Body of pancreas (tissue), 4 donors: ENCODE results near the gene MRM3. TPM values are rescaled to one million over a fixed set of nuclear protein-coding genes. Genes with fewer than 3 reads are reported as not detected.

Experiments used
- ATAC-seq: fragments of 150-250 bp; one replicate; pipeline ENCODE4 v1.9.1; 2016
- DNase-seq, 4 donors: peaks; one replicate each; pipeline ENCODE4 v3.0.0-alpha.2; 2019
- H3K27ac ChIP-seq, 4 donors: fragments of 200-600 bp; sonication (generic); 1 replicate in 3 of 4; 2 replicates in 1 of 4; pipeline versions ENCODE4 v1.5.1 to v1.6.1; 2016 to 2019; ENCODE audit warnings: mild to moderate bottlenecking in 1 of 4, mixed read lengths in 1 of 4, moderate library complexity in 1 of 4
- H3K27me3 ChIP-seq, 2 donors: fragments of 200-600 bp; sonication (generic); one replicate each; pipeline ENCODE4 v1.6.0; 2016; ENCODE audit warnings: mild to moderate bottlenecking in 1 of 2
- H3K36me3 ChIP-seq, 2 donors: fragments of 200-600 bp; sonication (generic); replicated peaks in 1 of 2; 2 replicates each; pipeline ENCODE4 v1.5.1; 2016; ENCODE audit warnings: low read depth in 2 of 2; ENCODE audit not compliant: insufficient read depth in 1 of 2
- H3K4me1 ChIP-seq: fragments of 200-600 bp; sonication (generic); one replicate; pipeline ENCODE4 v1.6.0; 2016
- H3K4me3 ChIP-seq, 2 donors: fragments of 200-600 bp; sonication (generic); 1 replicate in 1 of 2; 2 replicates in 1 of 2; pipeline ENCODE4 v1.5.1; 2016 to 2019
- H3K9me3 ChIP-seq, 3 donors: fragments of 200-600 bp; sonication (generic); 1 replicate in 2 of 3; 2 replicates in 1 of 3; pipeline ENCODE4 v1.5.1; 2016
- CTCF ChIP-seq, 7 experiments: fragments of 450-650 bp in 4 of 7; fragments of 200-600 bp in 3 of 7; sonication (generic) in 3 of 7; IDR thresholded peaks; one replicate each; pipeline ENCODE4 v1.5.1; 2016 to 2019; ENCODE audit warnings: antibody characterized with exemption in 7 of 7
- POLR2A ChIP-seq, 3 donors: fragments of 450-650 bp; IDR thresholded peaks; one replicate each; pipeline ENCODE4 v1.6.1; 2016; ENCODE audit warnings: antibody characterized with exemption in 3 of 3, mild to moderate bottlenecking in 2 of 3
- WGBS, 2 donors: methylation state at CpG; one replicate each; pipeline ENCODE4 v1.1.5; 2017; 5-methylcytosine and 5-hydroxymethylcytosine counted together
- intact Hi-C: fragments of 100-400 bp; cut with DNase I; formaldehyde crosslinking; loops from one replicate; pipeline ENCODE4 v1.15.1; 2023
- total RNA-seq, 2 donors: library from RNA; depleted of rRNA; stranded (reverse); fragments of >200 nt; gene quantifications; one replicate each; pipeline ENCODE4 v1.1.0, GENCODE V29; 2016

The MRM3 gene
- total RNA-seq, 2 donors from 2014 or later = 15.6 to 40.2 TPM

GRCh38 chr17:819251-819650, 37.1 kb downstream of the MRM3 start:
- no peak for ATAC-seq
- TF ChIP-seq CTCF (IDR thresholded peaks at IDR 0.05) = no peak
- no peak for TF ChIP-seq POLR2A (IDR thresholded peaks at IDR 0.05)

DNA sequence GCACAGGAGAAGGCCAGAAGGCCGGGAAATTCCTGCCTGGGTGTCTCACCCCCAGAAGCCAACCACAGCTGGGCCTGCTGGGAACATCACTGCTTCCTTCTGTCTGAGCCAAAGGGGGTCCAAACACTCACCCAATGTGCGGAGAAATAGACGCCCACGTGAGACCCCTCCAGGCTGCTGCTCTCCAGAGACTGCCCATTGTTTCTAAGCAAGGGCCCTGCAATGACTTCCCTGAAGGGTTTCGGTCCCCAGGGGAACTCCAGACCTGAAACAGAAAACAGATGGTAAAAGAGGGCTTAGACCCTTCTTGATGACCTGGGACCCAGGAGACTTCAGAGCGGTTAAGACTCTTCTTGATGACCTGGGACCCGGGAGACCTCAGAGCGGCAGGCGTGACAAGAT, 41.3 kb downstream of the MRM3 start:
- intact Hi-C loops = no loop called here
- ATAC-seq = no peak
- 85 to 93% methylated on average over 6 to 9 of the region's 9 CpGs for WGBS, 2 donors
- Histone ChIP-seq H3K4me3 (no peak overlapping the region), H3K4me1 (no peaks in the 10 kb centered on the region), H3K27me3 (no peaks in the 10 kb centered on the region), H3K27ac (no peak overlapping the region), H3K36me3 (peaks cover 3 to 6% of the 10 kb centered on the region in 2 donors), H3K9me3 (no peaks in the 10 kb centered on the region)
- TF ChIP-seq CTCF (IDR thresholded peaks at IDR 0.05) = no peak
- no peak for TF ChIP-seq POLR2A (IDR thresholded peaks at IDR 0.05)
- no peak for DNase-seq

More at GRCh38 chr17:819251-819650, 37.1 kb downstream of the MRM3 start:
- Histone ChIP-seq H3K4me3 (no peak overlapping the region), H3K27ac (no peak overlapping the region), H3K27me3 (no peaks in the 10 kb centered on the region), H3K9me3 (no peaks in the 10 kb centered on the region), H3K36me3 (peaks cover 3 to 6% of the 10 kb centered on the region in 2 donors), H3K4me1 (no peaks in the 10 kb centered on the region)
- 89 to 93% methylated on average over 15 to 19 of the region's 19 CpGs for WGBS, 2 donors
- intact Hi-C loops = no loop called here
- no peak for DNase-seq

DNA sequence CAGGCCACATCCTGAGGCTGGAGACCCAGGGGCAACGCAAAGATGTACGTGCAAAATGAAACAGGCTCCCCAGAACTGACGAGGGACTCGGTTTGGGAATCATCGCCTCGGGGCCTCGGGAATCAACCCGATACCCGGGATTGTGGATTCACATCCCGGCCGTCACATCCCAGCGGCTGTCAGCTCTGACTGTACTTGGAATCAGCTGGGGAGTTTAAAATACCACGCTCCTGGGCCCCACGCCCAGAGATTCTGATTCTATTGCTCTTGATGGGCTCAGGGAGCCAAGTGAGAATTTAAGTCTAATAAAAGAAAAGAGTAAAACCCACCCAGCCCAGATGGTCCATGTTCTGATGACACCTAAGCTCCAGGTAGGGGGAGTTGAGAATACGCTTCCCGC, 42.2 kb downstream of the MRM3 start:
- intact Hi-C loops = no loop called here
- peaks cover 0 to 6% of the 10 kb centered on the region in 2 donors for H3K36me3 ChIP-seq
- H3K4me1 ChIP-seq = no peaks in the 10 kb centered on the region
- 90 to 92% methylated on average over 15 to 16 of the region's 16 CpGs for WGBS, 2 donors
- H3K4me3 ChIP-seq = no peak overlapping the region
- H3K9me3 ChIP-seq = no peaks in the 10 kb centered on the region
- DNase-seq (no peak), ATAC-seq (no peak)
- no peaks in the 10 kb centered on the region for H3K27me3 ChIP-seq
- H3K27ac ChIP-seq = no peak overlapping the region
- no peak for TF ChIP-seq POLR2A (IDR thresholded peaks at IDR 0.05)
- TF ChIP-seq CTCF (IDR thresholded peaks at IDR 0.05) = no peak

DNA sequence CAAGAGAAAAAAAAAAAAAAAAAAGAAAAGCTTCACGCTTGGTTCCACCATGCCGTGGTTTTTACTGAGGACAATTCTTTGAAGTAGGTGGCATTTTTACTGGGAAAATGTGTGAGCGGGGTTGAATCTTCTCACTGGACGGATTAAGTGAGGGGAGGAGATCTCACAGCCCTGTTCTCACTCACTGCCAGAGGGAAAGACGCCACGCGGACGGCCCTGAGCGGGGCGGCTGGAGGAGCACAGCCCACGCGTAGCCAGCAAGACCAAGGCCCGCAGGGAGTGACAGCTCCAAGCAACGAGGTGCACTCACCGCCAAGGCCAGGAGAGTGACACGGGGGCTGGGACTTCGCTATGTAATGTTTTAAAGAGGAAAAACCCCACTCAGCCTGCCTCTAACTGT, 43.1 kb downstream of the MRM3 start:
- Histone ChIP-seq H3K4me1 (no peaks in the 10 kb centered on the region), H3K27ac (no peak overlapping the region), H3K27me3 (no peaks in the 10 kb centered on the region), H3K9me3 (no peaks in the 10 kb centered on the region), H3K4me3 (no peak overlapping the region), H3K36me3 (peaks cover 0 to 3% of the 10 kb centered on the region in 2 donors)
- intact Hi-C loops = no loop called here
- TF ChIP-seq POLR2A (IDR thresholded peaks at IDR 0.05) (no peak), CTCF (IDR thresholded peaks at IDR 0.05) (no peak)
- no peak for DNase-seq
- WGBS, 2 donors = 82 to 85% methylated on average over 17 of the region's 17 CpGs
- no peak for ATAC-seq

DNA sequence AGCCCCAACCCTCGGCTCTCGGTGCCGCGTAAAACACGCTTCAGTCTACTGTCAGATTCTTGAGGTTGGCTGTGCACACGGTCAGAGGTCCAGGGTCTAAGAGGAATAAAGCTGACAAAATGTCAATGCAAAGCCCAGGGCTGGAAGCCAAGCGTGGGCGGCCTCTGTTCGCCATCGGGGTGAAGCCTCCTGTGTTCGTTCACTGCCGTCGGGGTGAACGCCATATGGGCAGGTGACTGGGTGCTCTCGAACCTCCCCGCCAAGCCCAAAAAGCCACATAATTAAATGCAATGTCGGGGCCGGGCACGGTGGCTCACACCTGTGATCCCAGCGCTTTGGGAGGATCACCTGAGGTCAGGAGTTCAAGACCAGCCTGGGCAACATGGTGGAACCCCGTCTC, 44.6 kb downstream of the MRM3 start:
- H3K27ac ChIP-seq = no peak overlapping the region
- no peaks in the 10 kb centered on the region for H3K9me3 ChIP-seq
- peaks cover 0 to 3% of the 10 kb centered on the region in 2 donors for H3K36me3 ChIP-seq
- H3K27me3 ChIP-seq = no peaks in the 10 kb centered on the region
- intact Hi-C loops = no loop called here
- no peak for ATAC-seq
- no peak for DNase-seq
- no peaks in the 10 kb centered on the region for H3K4me1 ChIP-seq
- H3K4me3 ChIP-seq = no peak overlapping the region
- 91 to 93% methylated on average over 16 to 21 of the region's 21 CpGs for WGBS, 2 donors
- TF ChIP-seq POLR2A (IDR thresholded peaks at IDR 0.05) (no peak), CTCF (IDR thresholded peaks at IDR 0.05) (no peak)
